ENCODE measurements around the gene SLAIN1.

The SLAIN1 gene

DNA sequence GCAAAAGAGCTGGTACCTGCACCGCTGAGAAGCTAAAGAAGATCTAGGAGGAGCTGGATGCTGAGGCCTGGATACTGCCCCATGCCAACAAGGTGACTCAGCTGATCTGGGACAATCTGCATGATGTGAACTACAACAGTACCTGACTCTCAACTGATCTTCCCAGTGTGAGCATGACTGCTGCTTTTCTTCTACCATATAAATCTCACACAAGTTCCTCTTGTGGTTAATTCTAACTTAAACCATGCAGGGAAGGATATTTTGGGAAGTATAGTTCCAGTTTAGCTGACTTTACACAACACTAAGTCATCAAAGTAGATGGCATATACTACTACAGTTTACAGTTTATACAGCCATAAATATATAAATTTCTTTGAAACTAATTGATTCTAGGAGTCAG lies 91.9 kb downstream of the SLAIN1 start:
- ATAC-seq (replicated peaks) (no peak), DNase-seq (no peak)
- peaks cover 14 to 27% of the 10 kb centered on the region in 2 donors for H3K27me3 Mint-ChIP-seq
- H3K27ac Mint-ChIP-seq, result no peak overlapping the region
- H3K4me1 Mint-ChIP-seq (ENCODE audit: low read depth in 2 of 2), result no peaks in the 10 kb centered on the region
- no peaks in the 10 kb centered on the region for H3K36me3 Mint-ChIP-seq (ENCODE audit: insufficient read depth)
- no peak overlapping the region for H3K4me3 Mint-ChIP-seq
- H3K9me3 Mint-ChIP-seq, result peaks cover 14 to 28% of the 10 kb centered on the region in 2 donors

- no peaks in the 10 kb centered on the region for H3K4me1 Mint-ChIP-seq (ENCODE audit: low read depth in 2 of 2)
- no peak overlapping the region for H3K4me3 Mint-ChIP-seq
- H3K27me3 Mint-ChIP-seq, result peaks cover 10 to 20% of the 10 kb centered on the region in 2 donors
- no peak overlapping the region for H3K27ac Mint-ChIP-seq
- no peak for ATAC-seq (replicated peaks)
- H3K36me3 Mint-ChIP-seq (ENCODE audit: insufficient read depth), result no peaks in the 10 kb centered on the region
- no peaks in the 10 kb centered on the region for H3K9me3 Mint-ChIP-seq
- DNase-seq, result no peak
These were observed 102.7 kb downstream of the SLAIN1 start for GRCh38 chr13:77800219-77800618.

DNA sequence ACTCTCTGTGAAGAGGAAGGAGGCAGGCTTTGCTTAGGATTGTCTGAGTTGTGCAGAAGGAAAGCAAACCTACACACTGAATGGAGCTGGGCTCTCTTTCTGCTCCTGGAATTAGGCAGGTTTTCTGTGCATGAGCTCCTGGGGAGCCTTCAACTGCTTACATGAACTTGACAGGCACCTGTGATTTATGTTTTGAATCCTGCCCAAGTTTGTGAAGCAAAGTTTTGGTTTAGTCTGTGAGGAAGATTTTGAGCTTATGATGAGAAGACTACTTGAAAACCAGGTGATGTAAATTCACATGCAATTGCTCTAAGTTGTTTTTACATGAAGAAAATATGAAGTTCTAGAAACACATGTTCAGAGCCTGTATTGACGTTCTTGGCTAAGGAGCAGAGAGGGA lies 109.0 kb downstream of the SLAIN1 start:
- no peak overlapping the region for H3K27ac Mint-ChIP-seq
- DNase-seq, result no peak
- H3K4me3 Mint-ChIP-seq, result no peak overlapping the region
- ATAC-seq (replicated peaks), result no peak
- no peaks in the 10 kb centered on the region for H3K9me3 Mint-ChIP-seq
- H3K36me3 Mint-ChIP-seq (ENCODE audit: insufficient read depth), result no peaks in the 10 kb centered on the region
- H3K27me3 Mint-ChIP-seq, result peaks cover 10 to 30% of the 10 kb centered on the region in 2 donors
- no peaks in the 10 kb centered on the region for H3K4me1 Mint-ChIP-seq (ENCODE audit: low read depth in 2 of 2)

DNA sequence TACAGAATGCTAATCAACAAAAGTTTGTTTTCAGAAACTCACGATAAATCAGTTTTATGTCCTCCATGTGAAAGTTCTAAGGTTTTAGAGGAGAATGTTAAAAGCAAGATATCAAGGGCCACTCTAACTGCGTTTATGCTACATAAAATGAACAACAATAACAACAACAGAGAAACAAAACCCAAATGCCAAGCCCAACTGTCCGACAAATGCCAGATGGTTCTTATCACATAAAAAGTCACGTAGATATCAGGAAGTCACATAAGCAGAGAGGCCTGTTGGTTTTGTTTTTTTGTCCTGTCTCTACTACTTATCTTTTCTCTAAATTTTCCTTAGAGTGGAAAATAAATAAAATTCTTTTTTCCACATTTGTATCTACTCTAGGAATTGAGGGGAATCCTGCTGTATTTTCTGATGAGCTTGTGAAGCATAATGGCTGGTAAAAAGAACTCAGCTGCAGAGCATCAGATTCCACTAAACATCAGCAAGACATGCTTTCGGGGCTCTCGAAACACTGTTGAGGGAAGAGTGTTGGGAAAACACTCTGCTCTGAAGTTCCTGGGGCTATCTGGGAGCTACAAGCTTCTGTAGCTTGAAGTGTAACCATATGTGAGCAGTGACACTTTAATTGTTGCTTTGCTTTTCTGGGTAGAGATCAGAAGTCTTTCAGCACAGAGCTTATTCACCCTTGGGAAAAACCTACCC lies 110.1 kb downstream of the SLAIN1 start:
- no peaks in the 10 kb centered on the region for H3K9me3 Mint-ChIP-seq
- no peak for DNase-seq
- H3K4me1 Mint-ChIP-seq (ENCODE audit: low read depth in 2 of 2), result no peaks in the 10 kb centered on the region
- no peak overlapping the region for H3K27ac Mint-ChIP-seq
- no peak for ATAC-seq (replicated peaks)
- peaks cover under 1 to 19% of the 10 kb centered on the region in 2 donors for H3K27me3 Mint-ChIP-seq
- no peaks in the 10 kb centered on the region for H3K36me3 Mint-ChIP-seq (ENCODE audit: insufficient read depth)
- H3K4me3 Mint-ChIP-seq, result no peak overlapping the region

DNA sequence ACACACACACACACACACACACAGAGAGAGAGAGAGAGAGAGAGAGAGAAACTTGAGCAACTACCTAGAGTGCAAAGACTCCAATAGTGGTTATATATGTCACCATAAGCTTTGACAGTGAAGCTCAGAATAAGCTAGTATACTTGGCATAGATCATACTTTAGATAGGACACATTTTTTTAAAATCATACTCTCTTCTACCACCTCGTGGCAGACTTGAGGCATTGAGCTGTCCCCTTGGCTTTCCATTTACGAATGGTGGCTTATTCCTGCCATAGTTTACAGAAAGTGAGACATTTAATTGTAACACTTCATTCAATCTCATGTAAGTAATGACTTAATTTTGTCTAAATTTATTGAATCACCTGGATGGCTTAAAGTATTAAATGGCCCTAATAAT lies 112.9 kb downstream of the SLAIN1 start:
- Mint-ChIP-seq H3K27me3 (peaks cover 0 to 9% of the 10 kb centered on the region in 2 donors), H3K36me3 (ENCODE audit: insufficient read depth) (no peaks in the 10 kb centered on the region)
- DNase-seq, result no peak

DNA sequence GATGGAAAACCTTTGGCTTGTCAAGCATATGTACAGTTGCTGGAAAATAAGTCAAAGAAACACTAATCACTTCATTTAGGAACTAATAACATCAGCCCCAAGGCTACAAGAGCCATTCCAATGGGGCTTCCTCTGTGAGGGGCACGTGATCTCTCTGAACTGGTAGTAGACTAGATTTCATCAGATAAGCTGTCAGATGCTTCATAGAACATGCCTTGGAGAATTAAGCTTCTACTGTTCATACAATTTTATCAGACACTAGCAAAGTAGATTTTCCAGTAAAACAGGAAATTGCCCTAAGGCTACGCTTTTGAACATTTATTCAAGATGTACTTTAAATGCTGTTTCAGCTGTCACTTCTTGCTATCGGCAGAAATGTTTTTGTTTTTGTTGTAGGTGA lies 113.4 kb downstream of the SLAIN1 start:
- DNase-seq, result no peak
- peaks cover 0 to 11% of the 10 kb centered on the region in 2 donors for H3K27me3 Mint-ChIP-seq
- H3K36me3 Mint-ChIP-seq (ENCODE audit: insufficient read depth), result no peaks in the 10 kb centered on the region
- no peak for ATAC-seq (replicated peaks)
- H3K9me3 Mint-ChIP-seq, result no peaks in the 10 kb centered on the region
- no peak overlapping the region for H3K27ac Mint-ChIP-seq
- H3K4me1 Mint-ChIP-seq (ENCODE audit: low read depth in 2 of 2), result no peaks in the 10 kb centered on the region
- H3K4me3 Mint-ChIP-seq, result no peak overlapping the region

More for the DNA sequence above, 112.9 kb downstream of the SLAIN1 start:
- Mint-ChIP-seq H3K9me3 (no peaks in the 10 kb centered on the region), H3K27ac (no peak overlapping the region), H3K4me1 (ENCODE audit: low read depth in 2 of 2) (no peaks in the 10 kb centered on the region), H3K4me3 (no peak overlapping the region)
- no peak for ATAC-seq (replicated peaks)

- DNase-seq, result no peak
- Mint-ChIP-seq H3K9me3 (no peaks in the 10 kb centered on the region), H3K27me3 (peaks cover 0 to 13% of the 10 kb centered on the region in 2 donors), H3K4me1 (ENCODE audit: low read depth in 2 of 2) (no peaks in the 10 kb centered on the region), H3K4me3 (no peak overlapping the region), H3K36me3 (ENCODE audit: insufficient read depth) (no peaks in the 10 kb centered on the region), H3K27ac (no peak overlapping the region)
- no peak for ATAC-seq (replicated peaks)
These were observed 113.9 kb downstream of the SLAIN1 start for GRCh38 chr13:77811381-77811780.

GRCh38 chr13:77811981-77812380 lies 114.5 kb downstream of the SLAIN1 start:
- no peak for DNase-seq
- ATAC-seq (replicated peaks), result no peak
- H3K9me3 Mint-ChIP-seq, result no peaks in the 10 kb centered on the region
- H3K36me3 Mint-ChIP-seq (ENCODE audit: insufficient read depth), result no peaks in the 10 kb centered on the region
- no peak overlapping the region for H3K4me3 Mint-ChIP-seq
- no peak overlapping the region for H3K27ac Mint-ChIP-seq
- peaks cover 0 to 13% of the 10 kb centered on the region in 2 donors for H3K27me3 Mint-ChIP-seq
- no peaks in the 10 kb centered on the region for H3K4me1 Mint-ChIP-seq (ENCODE audit: low read depth in 2 of 2)
